WI38 (cell line): ENCODE results near the gene KARS1.

Experiments
- H3K4me3 ChIP-seq: 2 replicates; pipeline ENCODE4 v1.5.1; 2011; ENCODE audit warnings: low read depth, mild to moderate bottlenecking, control low read depth, low read length
- CTCF ChIP-seq: IDR thresholded peaks from 2 replicates; pipeline ENCODE4 v1.5.1; 2012; ENCODE audit warnings: low read depth, mild to moderate bottlenecking, control low read depth, low read length

KARS1 gene

GRCh38 chr16:75579281-75579834 is 68.1 kb downstream of the KARS1 start:
- TF ChIP-seq CTCF, result no peak
- no peak overlapping the region for H3K4me3 ChIP-seq

GRCh38 chr16:75578725-75579124 is 68.7 kb downstream of the KARS1 start:
- no peak for TF ChIP-seq CTCF
- H3K4me3 ChIP-seq, result no peak overlapping the region

- no peak for TF ChIP-seq CTCF
- H3K4me3 ChIP-seq, result no peak overlapping the region
Measured at GRCh38 chr16:75578212-75578611, 69.3 kb downstream of the KARS1 start.
